GM18498 (cell line): ENCODE data around the gene VPS35.
A peak's percentile ranks its signal among the peaks of the same experiment; 100 is the strongest.

ENCODE experiments used
- ATAC-seq: cut with Tn5 transposase; IDR thresholded peaks from one replicate; pipeline ENCODE4 v1.9.1; 2021; ENCODE audit warnings: mild to moderate bottlenecking, moderate library complexity; ENCODE audit not compliant: unreplicated experiment

VPS35 gene

DNA sequence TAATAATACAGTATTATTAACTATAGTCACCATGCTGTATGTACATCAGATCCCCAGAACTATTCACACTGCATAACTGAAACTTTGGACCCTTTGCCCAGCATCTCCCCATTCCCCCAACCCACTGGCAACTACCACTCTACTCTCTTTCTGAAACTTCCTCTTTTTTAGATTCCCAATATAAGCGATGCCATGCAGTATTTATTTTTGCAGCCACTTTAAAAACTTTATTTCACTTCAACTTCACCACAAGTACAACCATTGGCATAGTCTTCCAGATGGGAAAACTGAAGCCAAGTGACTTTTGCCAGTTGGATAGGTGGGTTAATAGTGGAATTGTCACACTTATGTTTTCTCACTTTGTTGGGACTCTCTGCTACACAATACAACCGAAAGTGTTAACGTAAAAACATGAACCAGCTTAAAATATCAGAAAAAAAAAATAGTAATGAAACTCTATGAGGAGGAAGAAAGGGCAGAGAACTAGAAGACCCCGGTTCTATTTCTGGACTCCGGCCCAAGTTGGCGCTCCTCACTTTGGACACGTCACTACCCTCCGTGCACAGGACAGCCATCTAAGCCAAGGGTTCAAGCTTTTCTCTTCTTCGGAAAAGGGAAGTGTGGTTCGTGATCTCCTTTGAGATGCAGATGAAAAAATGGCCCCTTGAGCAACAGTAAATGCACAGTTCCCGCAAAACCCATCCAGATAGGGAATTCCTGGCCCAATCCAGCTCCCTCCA is 68.5 kb downstream of the VPS35 start:
- ATAC-seq, result peak; percentile 22

DNA sequence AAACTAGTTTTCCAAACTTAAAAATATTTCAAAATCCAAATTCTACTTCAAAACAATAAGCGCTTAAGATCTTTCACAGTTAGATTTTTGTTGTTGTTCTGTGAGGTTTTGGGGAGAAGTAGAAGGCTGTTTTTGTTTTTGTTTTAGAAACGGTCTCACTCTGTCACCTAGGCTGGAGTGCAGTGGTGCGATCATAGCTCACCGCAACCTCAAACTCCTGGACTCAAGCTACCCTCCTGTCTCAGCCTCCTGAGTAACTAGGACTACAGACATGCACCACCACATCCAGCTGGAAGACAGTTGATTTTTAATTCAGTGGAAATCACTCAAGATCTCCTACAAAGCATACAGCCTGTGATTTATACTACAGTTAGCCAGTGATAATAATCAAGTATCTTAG is 70.5 kb downstream of the VPS35 start:
- no peak for ATAC-seq

DNA sequence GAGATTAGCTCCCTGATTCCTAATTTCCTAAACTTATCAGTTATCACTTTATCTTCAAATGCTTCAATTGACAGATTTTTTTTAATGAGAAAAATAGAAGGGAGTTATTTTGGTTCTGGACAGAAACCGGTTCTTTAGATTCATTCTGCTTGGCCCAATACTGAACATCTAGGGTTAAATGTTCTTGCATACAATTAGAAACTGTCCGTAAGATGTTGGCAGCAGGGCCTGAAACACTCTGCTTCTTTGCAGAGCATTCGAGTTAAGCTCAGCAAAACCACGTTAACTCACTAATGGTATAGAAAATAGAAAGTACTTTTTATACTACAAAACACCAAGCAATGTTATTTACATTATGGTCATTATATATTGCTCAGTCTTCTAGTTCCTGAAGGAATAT is 75.0 kb downstream of the VPS35 start:
- no peak for ATAC-seq

DNA sequence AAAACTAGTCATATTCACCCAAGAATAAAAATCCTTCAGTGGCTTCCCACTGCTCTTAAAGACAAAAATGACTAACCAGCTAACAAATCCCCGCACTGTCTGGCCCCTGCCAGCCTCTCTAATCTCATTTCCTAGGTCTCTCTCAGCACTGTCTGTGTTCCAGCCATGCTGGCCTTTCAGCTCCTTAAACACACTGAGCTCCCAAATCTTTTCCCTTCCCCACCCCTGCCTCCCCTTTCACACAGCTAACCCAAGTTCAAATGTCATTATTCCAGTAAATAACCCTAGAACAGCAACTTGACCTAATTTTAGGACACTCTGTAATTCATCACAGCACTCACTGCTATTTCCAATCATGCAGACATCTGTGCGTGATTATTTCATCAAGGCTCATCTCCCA is 75.6 kb downstream of the VPS35 start:
- ATAC-seq, result no peak

DNA sequence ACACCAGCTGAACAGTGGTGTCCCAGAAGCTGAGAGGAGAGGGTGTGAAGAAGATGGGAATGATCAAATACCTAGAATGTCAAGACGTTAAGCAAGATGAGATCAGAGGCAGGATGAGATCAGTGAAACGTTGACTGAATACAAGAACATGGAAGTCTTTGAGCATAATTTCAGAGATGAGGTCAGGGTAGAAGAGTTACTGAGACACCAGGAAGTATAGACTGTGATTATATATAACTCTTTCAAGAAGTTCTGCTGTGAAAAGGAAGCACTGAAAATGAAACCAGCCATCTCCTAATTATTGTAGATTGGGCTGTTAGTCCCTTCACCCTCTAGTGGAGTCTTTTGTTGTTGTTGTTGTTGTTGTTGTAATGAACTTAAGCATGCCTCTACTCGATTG is 76.9 kb downstream of the VPS35 start:
- ATAC-seq, result peak; percentile 70

DNA sequence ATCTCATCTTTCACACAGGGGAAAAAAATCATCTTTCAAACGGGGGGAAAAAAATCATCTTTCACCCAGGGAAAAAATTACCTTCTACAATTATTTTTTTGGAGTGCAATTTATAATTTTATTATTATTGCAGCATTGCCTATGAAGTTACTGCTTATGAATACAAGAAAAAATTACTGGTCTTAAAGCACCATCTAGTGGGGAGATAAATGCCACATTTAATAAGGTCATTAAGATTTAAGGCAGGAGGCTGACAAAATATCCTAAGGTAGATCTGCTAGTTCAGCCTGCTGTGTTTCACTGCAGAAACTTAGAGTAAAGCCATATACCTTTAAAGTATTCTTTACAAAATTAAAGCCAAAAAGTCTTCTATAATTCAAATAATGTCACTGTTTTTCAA is 81.4 kb downstream of the VPS35 start:
- no peak for ATAC-seq

DNA sequence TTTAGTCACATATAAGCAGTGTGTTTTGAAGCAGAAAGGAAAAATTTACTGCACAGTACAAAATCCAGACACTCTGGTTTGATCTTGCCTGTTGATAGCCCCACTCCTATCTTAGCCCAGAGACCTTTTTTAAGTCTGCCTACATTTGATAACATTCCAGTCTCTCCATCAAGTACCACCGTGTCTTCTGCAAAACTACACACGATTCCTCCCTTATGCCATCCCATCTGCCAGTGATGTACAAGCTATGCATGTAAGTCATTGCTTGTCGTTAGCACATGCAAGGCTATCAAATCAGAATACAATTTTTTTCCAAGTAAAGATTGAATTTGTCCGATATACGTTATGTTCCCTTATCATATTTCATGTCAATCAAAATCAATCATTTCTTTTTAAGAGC is 82.7 kb downstream of the VPS35 start:
- ATAC-seq, result no peak
